Activated CD8-positive, alpha-beta memory T cell treated with anti-CD3 and anti-CD28 coated beads, Interleukin-2, amount 50 U/mL, for 24 hours (primary cell): Measurements from ENCODE around the gene GNG8.

Experiments
- DNase-seq: peaks from one replicate; pipeline ENCODE4 v3.0.0-alpha.2; 2020; ENCODE audit errors: extremely low read depth

Gene GNG8

DNA sequence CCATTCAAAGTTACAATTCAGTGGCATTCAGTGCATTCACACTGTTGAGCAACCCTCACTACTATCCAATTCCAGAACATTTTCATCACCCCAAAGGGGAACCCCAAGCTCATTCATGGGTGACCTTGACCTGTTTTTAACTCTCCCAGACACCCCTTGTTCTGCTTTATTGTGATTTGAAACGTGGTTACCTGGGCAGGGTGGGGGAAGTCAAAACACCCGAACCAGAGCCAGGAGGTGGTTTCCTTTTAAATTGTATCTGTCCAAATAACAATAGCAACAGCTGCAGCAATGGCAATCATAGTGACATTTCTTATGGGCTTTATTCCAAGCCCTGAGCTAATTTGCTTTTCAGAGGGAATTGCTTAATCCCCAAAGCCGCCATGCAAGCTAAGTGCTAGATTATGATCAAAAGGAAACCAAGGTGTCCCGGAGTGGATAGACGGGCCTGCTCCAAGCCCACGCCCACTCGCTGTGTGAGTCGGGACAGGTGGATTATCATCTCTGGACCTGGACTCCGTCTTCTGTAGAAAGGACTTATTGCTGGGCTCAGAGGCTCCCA lies 17.3 kb downstream of the GNG8 start:
- DNase-seq = no peak

GRCh38 chr19:46617601-46618000 lies 18.4 kb downstream of the GNG8 start:
- DNase-seq = no peak

DNA sequence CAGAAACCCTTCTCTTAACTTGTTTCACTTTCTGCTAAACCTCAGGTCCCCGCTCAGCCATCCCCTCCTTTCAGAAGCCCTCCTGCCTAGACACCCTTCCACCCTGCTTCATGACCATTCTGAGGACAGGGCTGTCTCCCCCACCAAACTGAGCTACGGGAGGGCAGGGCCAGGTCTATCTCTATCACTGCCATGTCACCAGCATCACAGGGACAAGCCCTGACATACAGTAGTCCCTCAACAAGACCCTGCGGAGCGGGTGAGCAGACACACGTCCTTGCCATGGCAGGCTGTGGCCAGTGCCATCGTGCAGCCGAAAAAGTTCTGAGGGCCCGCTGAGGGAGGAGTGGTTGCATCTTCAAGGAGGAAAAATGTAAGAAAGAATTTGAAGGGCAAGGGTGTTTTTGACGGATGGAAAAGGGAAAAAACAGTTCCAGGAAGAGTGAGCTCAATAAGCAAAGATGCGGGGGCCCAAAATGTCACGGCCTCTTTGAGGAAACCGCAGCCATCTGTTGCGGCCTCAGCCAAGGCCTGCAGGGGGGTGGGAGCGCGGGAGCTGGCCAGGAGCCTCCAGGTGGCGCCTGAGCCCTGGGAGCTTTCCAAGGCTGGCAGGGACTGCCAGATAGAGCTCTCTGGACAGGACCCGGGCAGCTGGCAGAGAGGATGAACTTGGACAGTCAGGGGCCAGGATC lies 19.2 kb downstream of the GNG8 start:
- no peak for DNase-seq

GRCh38 chr19:46615966-46616365 lies 20.0 kb downstream of the GNG8 start:
- DNase-seq = no peak

- peak; percentile 55 for DNase-seq
Measured at GRCh38 chr19:46614114-46614722, 21.8 kb downstream of the GNG8 start.

GRCh38 chr19:46613525-46613924 lies 22.5 kb downstream of the GNG8 start:
- DNase-seq = no peak

DNA sequence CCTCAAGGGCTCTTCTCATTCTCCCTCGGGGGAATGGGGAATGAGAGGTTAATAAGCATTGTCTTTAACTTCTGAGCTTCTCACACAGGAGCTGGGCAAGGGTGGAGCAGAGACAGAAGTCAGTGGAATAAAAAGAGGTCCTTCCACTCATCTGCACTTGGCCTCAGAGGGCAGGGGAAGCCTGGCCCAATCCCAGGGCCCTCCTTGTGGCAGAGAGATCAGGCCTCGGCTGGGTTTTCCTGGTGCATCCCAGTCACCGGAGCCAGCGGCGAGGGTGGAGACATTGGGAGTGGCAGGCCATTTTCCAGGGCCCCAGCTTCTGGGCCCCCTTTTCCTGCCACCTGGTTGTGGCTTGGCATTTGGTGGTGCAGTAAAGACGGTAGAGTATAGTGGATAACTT lies 24.2 kb downstream of the GNG8 start:
- no peak for DNase-seq

GRCh38 chr19:46610851-46611770 lies 24.9 kb downstream of the GNG8 start:
- DNase-seq = no peak

GRCh38 chr19:46610413-46610775 lies 25.6 kb downstream of the GNG8 start:
- no peak for DNase-seq

DNA sequence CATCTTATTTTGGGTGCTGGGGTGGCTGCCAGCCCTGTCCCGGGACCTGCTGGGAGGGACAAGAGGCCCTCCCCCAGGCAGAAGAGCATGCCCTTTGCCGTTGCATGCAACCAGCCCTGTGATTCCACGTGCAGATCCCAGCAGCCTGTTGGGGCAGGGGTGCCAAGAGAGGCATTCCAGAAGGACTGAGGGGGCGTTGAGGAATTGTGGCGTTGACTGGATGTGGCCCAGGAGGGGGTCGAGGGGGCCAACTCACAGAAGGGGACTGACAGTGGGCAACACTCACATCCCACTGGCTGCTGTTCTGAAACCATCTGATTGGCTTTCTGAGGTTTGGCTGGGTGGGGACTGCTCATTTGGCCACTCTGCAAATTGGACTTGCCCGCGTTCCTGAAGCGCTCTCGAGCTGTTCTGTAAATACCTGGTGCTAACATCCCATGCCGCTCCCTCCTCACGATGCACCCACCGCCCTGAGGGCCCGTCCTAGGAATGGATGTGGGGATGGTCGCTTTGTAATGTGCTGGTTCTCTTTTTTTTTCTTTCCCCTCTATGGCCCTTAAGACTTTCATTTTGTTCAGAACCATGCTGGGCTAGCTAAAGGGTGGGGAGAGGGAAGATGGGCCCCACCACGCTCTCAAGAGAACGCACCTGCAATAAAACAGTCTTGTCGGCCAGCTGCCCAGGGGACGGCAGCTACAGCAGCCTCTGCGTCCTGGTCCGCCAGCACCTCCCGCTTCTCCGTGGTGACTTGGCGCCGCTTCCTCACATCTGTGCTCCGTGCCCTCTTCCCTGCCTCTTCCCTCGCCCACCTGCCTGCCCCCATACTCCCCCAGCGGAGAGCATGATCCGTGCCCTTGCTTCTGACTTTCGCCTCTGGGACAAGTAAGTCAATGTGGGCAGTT lies 26.2 kb downstream of the GNG8 start:
- no peak for DNase-seq

GRCh38 chr19:46608581-46609345 lies 27.2 kb downstream of the GNG8 start:
- no peak for DNase-seq

- DNase-seq = no peak
Measured at GRCh38 chr19:46608178-46608577, 27.8 kb downstream of the GNG8 start.

GRCh38 chr19:46607448-46607841 lies 28.6 kb downstream of the GNG8 start:
- no peak for DNase-seq

DNA sequence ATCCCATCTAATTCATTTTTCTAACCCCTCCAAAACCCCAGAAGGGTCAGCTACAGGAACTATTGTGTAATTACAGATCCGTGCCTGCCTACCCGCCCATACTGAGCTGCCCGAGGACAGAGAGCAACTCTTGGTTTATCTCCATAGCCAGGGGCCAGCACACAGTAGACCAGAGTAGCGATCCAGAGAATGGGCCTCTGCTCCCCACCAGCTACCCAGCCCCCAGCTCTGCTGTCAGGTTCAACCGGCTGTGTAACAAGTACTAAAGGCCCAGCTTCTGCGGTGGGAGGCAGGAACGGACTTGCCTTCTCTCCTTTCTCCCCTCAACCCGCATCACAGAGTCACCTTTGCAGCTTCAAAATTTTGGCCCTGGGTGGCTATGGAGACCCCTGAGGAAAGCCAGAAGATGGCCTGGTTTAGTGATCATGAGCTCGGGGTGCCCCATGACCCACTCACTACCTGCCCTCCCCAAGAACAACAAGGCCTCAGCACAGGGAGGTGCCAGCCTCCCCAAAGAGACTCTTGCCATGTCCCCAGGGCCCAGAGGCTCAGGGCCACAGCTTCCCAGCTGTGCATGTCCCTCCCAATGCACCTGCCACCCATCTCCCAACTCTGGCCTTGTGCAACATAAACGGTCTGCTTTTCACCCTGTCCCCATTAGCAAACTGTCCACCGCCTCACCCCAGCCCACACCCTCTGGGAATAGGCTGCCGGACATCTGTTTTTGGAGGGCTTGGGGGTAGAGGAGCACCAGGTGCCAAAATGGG lies 29.1 kb downstream of the GNG8 start:
- no peak for DNase-seq

DNA sequence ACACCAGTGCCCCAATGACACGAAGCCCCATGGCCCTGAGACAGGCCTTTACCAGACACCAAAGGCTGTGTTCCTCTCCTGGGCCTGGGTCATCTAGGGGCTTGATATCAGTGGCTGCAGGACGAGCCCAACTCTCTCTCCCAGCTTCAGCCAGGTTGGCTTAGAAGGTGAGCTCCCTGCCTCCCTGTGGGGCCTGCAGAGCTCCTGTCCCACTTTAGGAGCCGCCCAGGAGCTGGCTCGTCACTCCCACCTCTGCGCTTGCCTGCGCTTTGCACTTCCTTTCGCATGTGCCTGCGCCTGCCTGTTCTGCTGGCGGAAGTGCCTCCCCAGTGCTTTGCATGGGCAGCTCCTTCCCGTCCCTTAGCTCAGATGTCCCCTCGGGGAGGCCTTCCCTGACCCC lies 30.0 kb downstream of the GNG8 start:
- no peak for DNase-seq

GRCh38 chr19:46605356-46605821 lies 30.6 kb downstream of the GNG8 start:
- no peak for DNase-seq

- no peak for DNase-seq
Measured at GRCh38 chr19:46604781-46605355, 31.1 kb downstream of the GNG8 start.

GRCh38 chr19:46603752-46604231 lies 32.2 kb downstream of the GNG8 start:
- no peak for DNase-seq

DNA sequence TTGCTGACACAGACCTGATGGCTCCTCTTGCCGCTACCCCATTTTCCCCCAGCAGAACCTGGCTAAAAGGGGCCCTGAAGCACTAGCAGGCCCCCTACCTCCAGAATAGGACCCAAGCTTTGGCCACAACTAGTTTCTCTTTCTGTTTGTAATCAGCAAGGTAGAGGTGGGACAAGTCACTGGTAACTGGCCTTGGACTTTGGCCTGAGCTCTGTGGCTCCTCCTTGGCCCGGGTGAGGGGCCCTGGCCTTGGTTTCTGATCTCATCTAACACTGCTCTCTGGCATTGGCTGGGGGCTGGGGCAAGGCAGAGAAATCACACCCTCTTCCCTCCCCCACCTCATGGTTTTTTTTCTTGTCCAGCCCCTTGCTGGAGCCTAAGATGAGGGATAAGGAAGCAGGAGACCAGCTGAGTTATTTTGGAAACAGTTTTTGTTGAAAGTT lies 32.8 kb downstream of the GNG8 start:
- DNase-seq = no peak
